ENCODE results near the gene TM6SF1. TPM values are rescaled to one million over a fixed set of nuclear protein-coding genes. Genes with fewer than 3 reads are reported as not detected.

TM6SF1 gene
- total RNA-seq, 1 donor from 2014 or later: 25.4 TPM

- H3K27ac ChIP-seq: no peak overlapping the region
- peaks cover 46% of the 10 kb centered on the region for H3K4me1 ChIP-seq
- DNase-seq (no peak), ATAC-seq (no peak)
- TF ChIP-seq, protein P1, sequence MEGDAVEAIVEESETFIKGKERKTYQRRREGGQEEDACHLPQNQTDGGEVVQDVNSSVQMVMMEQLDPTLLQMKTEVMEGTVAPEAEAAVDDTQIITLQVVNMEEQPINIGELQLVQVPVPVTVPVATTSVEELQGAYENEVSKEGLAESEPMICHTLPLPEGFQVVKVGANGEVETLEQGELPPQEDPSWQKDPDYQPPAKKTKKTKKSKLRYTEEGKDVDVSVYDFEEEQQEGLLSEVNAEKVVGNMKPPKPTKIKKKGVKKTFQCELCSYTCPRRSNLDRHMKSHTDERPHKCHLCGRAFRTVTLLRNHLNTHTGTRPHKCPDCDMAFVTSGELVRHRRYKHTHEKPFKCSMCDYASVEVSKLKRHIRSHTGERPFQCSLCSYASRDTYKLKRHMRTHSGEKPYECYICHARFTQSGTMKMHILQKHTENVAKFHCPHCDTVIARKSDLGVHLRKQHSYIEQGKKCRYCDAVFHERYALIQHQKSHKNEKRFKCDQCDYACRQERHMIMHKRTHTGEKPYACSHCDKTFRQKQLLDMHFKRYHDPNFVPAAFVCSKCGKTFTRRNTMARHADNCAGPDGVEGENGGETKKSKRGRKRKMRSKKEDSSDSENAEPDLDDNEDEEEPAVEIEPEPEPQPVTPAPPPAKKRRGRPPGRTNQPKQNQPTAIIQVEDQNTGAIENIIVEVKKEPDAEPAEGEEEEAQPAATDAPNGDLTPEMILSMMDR (IDR thresholded peaks at IDR 0.05): no peak
- no peaks in the 10 kb centered on the region for H3K9me3 ChIP-seq
- intact Hi-C loops (cut with DNase I): no loop called here
- no peaks in the 10 kb centered on the region for H3K27me3 ChIP-seq
- H3K36me3 ChIP-seq: no peaks in the 10 kb centered on the region
- peak overlapping the region; percentile 97 for H3K4me3 ChIP-seq
Measured at GRCh38 chr15:83064859-83065258, 42.6 kb upstream of the TM6SF1 start.

GRCh38 chr15:83065431-83065830 lies 42.0 kb upstream of the TM6SF1 start:
- peaks cover 46% of the 10 kb centered on the region for H3K4me1 ChIP-seq
- no peak overlapping the region for H3K27ac ChIP-seq
- intact Hi-C loops (cut with DNase I): no loop called here

DNA sequence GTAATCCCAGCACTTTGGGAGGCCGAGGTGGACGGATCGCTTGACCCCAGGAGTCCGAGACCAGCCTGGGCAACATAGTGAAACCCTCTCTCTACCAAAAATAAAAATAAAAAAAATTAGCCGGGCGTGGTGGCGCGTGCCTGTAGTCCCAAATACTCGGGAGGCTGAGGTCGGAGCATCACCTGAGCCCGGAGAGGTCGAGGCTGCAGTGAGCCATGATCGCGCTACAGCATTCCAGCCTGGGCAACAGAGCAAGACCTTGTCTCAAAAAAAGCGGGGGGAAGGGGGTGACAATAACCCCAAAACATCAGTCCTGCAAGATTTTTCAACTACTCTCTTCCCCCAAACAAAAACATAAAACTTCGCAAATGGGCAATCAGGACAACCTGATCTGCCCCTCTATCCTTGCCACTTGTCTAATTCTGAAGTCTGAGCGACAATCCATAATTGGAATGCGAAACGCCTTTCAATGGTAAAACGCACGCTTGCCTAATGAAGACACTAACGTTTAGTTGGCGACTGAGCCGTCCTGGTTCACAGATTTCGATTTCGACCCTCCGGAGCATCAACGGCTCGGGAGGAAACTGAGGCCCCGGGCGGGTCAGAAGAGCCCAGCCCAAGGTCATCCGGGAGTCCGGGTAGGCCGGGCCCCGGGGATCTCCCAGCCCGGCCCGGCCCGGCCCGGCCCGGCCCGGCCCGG lies 41.3 kb upstream of the TM6SF1 start:
- peak overlapping the region; percentile 97 for H3K4me3 ChIP-seq
- no peaks in the 10 kb centered on the region for H3K27me3 ChIP-seq
- intact Hi-C loops (cut with DNase I): no loop called here
- peaks cover 46% of the 10 kb centered on the region for H3K4me1 ChIP-seq
- H3K27ac ChIP-seq: peak overlapping the region; percentile 98
- H3K36me3 ChIP-seq: no peaks in the 10 kb centered on the region
- ATAC-seq: no peak
- TF ChIP-seq, protein P1 (IDR thresholded peaks at IDR 0.05): no peak
- H3K9me3 ChIP-seq: no peaks in the 10 kb centered on the region
- no peak for DNase-seq

More at GRCh38 chr15:83065431-83065830, 42.0 kb upstream of the TM6SF1 start:
- peak overlapping the region; percentile 97 for H3K4me3 ChIP-seq
- no peaks in the 10 kb centered on the region for H3K9me3 ChIP-seq
- H3K36me3 ChIP-seq: no peaks in the 10 kb centered on the region
- TF ChIP-seq, protein P1 (IDR thresholded peaks at IDR 0.05): no peak
- ATAC-seq: no peak
- H3K27me3 ChIP-seq: no peaks in the 10 kb centered on the region
- DNase-seq: no peak

DNA sequence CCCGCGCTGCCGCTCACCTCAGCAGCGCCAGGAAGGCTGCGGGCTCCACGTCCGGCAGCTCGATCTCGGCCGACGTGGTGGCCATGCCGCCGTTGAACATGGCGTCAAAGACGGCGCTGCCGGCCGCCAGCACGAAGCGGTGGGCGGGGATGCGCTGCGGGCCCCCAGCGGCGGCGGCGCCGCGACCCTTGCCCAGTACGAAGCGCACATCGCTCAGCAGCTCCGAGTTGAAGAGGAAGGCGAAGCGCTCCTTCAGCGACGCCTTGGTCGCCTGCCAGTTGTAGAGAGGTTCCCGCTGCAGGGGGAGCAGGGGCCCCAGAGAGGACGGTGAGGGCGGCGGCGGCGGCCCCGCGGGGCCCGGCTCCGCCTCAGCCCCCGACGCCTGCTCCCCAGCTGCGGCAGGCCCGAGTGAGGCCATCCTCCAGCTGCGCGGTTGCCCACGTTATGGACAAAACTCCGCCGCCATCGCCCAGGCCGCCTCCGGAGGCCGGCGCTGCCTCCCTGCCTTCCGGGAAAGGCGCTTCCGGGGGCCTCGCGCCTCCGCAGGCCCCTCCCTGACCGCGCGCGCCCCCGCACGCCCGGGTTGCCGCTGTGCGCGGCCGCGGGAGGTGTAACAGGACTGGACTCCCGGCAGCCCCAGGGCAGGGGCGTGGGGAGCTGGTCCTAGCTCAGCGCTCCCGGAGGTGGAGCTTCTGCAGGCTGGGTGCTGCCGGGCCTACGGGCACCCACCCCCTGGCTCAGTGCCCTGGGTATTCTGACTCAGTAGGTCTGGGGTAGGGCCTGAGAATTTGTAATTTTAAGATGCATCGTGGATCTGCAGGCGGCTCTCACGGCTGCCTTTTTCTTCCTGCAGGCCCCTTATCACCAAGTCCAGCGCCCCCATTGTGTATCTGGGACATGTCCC lies 40.5 kb upstream of the TM6SF1 start, which contains the start of gene BTBD1:
Gene BTBD1 (minus strand): TSS at position 519 of the 904 bp plus-strand sequence. CDS start 101 bp downstream, at position 418.
- Histone ChIP-seq H3K4me1 (peaks cover 39% of the 10 kb centered on the region), H3K27me3 (no peaks in the 10 kb centered on the region), H3K27ac (peak within 1 kb of the TSS; percentile 98), H3K4me3 (peak within 1 kb of the TSS; percentile 97), H3K9me3 (no peaks in the 10 kb centered on the region), H3K36me3 (no peaks in the 10 kb centered on the region)
- ATAC-seq (peak; percentile 99), DNase-seq (peak; percentile 97)
- intact Hi-C loops (cut with DNase I): no loop called here
- TF ChIP-seq, protein P1 (IDR thresholded peaks at IDR 0.05): peak; percentile 20

- Histone ChIP-seq H3K27ac (peak overlapping the region; percentile 98), H3K4me3 (peak overlapping the region; percentile 97), H3K4me1 (peaks cover 32% of the 10 kb centered on the region), H3K27me3 (no peaks in the 10 kb centered on the region), H3K9me3 (no peaks in the 10 kb centered on the region), H3K36me3 (no peaks in the 10 kb centered on the region)
- DNase-seq (no peak), ATAC-seq (no peak)
- TF ChIP-seq, protein P1 (IDR thresholded peaks at IDR 0.05): no peak
- intact Hi-C loops (cut with DNase I): no loop called here
Measured at GRCh38 chr15:83067638-83067962, 39.8 kb upstream of the TM6SF1 start.
